ENCODE data around the gene OSBP. TPM values are rescaled to one million over a fixed set of nuclear protein-coding genes. Genes with fewer than 3 reads are reported as not detected.
"Not testable (repeated sequence)": the region's sequence is repeated elsewhere in the genome, so short reads cannot be mapped to it uniquely, and the experiment has no call there.

OSBP gene
- polyA plus RNA-seq, 3 donors, result 9.8 to 15.3 (median 11.9) TPM

DNA sequence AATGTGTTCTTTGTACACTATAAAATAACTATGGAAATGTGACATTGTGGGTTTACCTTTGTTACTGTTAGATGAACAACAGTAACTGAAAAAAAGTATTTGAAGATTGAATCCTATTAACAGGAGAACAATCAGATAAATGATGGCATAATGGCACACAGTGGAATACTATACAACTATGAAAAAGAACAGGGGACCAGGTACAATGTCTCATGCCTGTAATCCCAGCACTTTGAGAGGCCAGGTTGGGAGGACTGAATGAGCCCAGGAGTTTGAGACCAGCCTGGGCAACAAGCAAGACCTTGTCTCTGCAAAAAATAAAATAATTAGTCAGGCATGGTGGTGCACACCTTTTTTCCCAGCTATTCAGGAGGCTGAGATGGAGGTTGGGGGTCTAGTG is 14.4 kb upstream of the OSBP start:
- Histone ChIP-seq H3K36me3 (replicated peaks in 1 of 2; ENCODE audit: control insufficient read depth in 1 of 2, insufficient read depth in 2 of 2, low read length in 2 of 2) (peaks cover 14 to 36% of the 10 kb centered on the region in 2 donors), H3K79me2 (ENCODE audit: insufficient read depth, low read length) (no peaks in the 10 kb centered on the region), H3K4me3 (replicated peaks in 1 of 3; ENCODE audit: low read depth in 2 of 3, low read length in 3 of 3) (no peak overlapping the region), H3K9ac (ENCODE audit: insufficient read depth, low read length, poor library complexity, severe bottlenecking) (no peak overlapping the region), H3K9me3 (replicated peaks in 1 of 2; ENCODE audit: control insufficient read depth in 1 of 2, insufficient read depth in 1 of 2, low read length in 2 of 2) (no peaks in the 10 kb centered on the region), H3K27me3 (ENCODE audit: control insufficient read depth in 2 of 2, insufficient read depth in 2 of 2, low read length in 2 of 2) (no peaks in the 10 kb centered on the region), H3K4me2 (replicated peaks; ENCODE audit: extremely low read depth, low read length, poor library complexity, severe bottlenecking) (no peak overlapping the region), H4K20me1 (ENCODE audit: insufficient read depth, low read length) (no peaks in the 10 kb centered on the region), H2AFZ (ENCODE audit: insufficient read depth, low read depth, low read length, poor library complexity, severe bottlenecking) (no peak overlapping the region), H3K27ac (ENCODE audit: low read depth in 1 of 2, low read length in 2 of 2) (no peak overlapping the region), H3K4me1 (ENCODE audit: control insufficient read depth in 1 of 2, insufficient read depth in 2 of 2, low read length in 2 of 2) (no peaks in the 10 kb centered on the region)
- no peak for DNase-seq
- H3K4me1 Mint-ChIP-seq, result no peaks in the 10 kb centered on the region
- no peaks in the 10 kb centered on the region for H3K27me3 Mint-ChIP-seq (ENCODE audit: low read depth in 3 of 3)
- H3K4me3 Mint-ChIP-seq, result no peak overlapping the region
- peaks cover 20 to 25% of the 10 kb centered on the region in 2 donors for H3K36me3 Mint-ChIP-seq
- intact Hi-C loops (cut with micrococcal nuclease), result no loop called here
- TF ChIP-seq, protein P1, sequence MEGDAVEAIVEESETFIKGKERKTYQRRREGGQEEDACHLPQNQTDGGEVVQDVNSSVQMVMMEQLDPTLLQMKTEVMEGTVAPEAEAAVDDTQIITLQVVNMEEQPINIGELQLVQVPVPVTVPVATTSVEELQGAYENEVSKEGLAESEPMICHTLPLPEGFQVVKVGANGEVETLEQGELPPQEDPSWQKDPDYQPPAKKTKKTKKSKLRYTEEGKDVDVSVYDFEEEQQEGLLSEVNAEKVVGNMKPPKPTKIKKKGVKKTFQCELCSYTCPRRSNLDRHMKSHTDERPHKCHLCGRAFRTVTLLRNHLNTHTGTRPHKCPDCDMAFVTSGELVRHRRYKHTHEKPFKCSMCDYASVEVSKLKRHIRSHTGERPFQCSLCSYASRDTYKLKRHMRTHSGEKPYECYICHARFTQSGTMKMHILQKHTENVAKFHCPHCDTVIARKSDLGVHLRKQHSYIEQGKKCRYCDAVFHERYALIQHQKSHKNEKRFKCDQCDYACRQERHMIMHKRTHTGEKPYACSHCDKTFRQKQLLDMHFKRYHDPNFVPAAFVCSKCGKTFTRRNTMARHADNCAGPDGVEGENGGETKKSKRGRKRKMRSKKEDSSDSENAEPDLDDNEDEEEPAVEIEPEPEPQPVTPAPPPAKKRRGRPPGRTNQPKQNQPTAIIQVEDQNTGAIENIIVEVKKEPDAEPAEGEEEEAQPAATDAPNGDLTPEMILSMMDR (IDR thresholded peaks at IDR 0.05), result no peak
- H3K27ac Mint-ChIP-seq, result no peak overlapping the region
- peaks cover 0 to 5% (median 0%) of the 10 kb centered on the region in 7 donors for H3K9me3 Mint-ChIP-seq

DNA sequence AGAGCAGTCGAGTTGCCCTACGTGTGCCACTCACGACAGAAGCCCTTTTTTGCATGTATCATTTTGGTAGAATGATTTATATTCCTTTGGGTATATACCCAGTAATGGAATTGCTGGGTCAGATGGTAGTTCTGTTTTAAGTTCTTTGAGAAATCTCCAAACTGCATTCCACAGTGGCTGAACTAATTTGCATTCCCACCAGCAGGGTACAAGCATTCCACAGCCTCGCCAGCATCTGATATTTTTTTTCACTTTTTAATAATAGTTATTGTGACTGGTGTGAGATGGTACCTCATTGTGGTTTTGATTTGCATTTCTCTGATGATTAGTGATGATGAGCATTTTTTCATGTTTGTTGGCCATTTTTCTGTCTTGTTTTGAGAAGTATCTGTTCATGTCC is 11.4 kb upstream of the OSBP start:
- H3K4me1 Mint-ChIP-seq; H3K9ac ChIP-seq (ENCODE audit: insufficient read depth, low read length, poor library complexity, severe bottlenecking); H3K9me3 ChIP-seq (replicated peaks in 1 of 2; ENCODE audit: control insufficient read depth in 1 of 2, insufficient read depth in 1 of 2, low read length in 2 of 2); H3K27me3 Mint-ChIP-seq (ENCODE audit: low read depth in 3 of 3); H3K4me3 Mint-ChIP-seq; H3K27ac Mint-ChIP-seq; H3K4me3 ChIP-seq (replicated peaks in 1 of 3; ENCODE audit: low read depth in 2 of 3, low read length in 3 of 3); H3K27me3 ChIP-seq (ENCODE audit: control insufficient read depth in 2 of 2, insufficient read depth in 2 of 2, low read length in 2 of 2); intact Hi-C loops (cut with micrococcal nuclease); H3K27ac ChIP-seq (ENCODE audit: low read depth in 1 of 2, low read length in 2 of 2); H3K4me2 ChIP-seq (replicated peaks; ENCODE audit: extremely low read depth, low read length, poor library complexity, severe bottlenecking); H3K9me3 Mint-ChIP-seq; DNase-seq; H3K4me1 ChIP-seq (ENCODE audit: control insufficient read depth in 1 of 2, insufficient read depth in 2 of 2, low read length in 2 of 2); H2AFZ ChIP-seq (ENCODE audit: insufficient read depth, low read depth, low read length, poor library complexity, severe bottlenecking); H4K20me1 ChIP-seq (ENCODE audit: insufficient read depth, low read length); H3K79me2 ChIP-seq (ENCODE audit: insufficient read depth, low read length): not testable (repeated sequence)
- peaks cover 14 to 26% of the 10 kb centered on the region in 2 donors for H3K36me3 ChIP-seq (replicated peaks in 1 of 2; ENCODE audit: control insufficient read depth in 1 of 2, insufficient read depth in 2 of 2, low read length in 2 of 2)
- 92% methylated on average over 2 of the region's 4 CpGs for WGBS (ENCODE audit: insufficient coverage)
- peaks cover 15 to 21% of the 10 kb centered on the region in 2 donors for H3K36me3 Mint-ChIP-seq

Measured in CD14-positive monocyte (primary cell).